HepG2 (cell line): ENCODE results near the gene ZNF678. TPM values are rescaled to one million over a fixed set of nuclear protein-coding genes. Genes with fewer than 3 reads are reported as not detected.

Experiments
- ATAC-seq: fragments of 200-7000 bp; cut with Tn5 transposase; 3 replicates; pipeline ENCODE4 v1.9.1; 2020; ENCODE audit warnings: mild to moderate bottlenecking, moderate library complexity
- BruUV-seq: library from RNA; stranded (reverse); fragments of 400-500 nt; replicated peaks from 2 replicates; lab custom pipeline; 2021; lab: Mats Ljungman, UMichigan
- CTCF ChIA-PET: fragments of 300-600 bp; formaldehyde crosslinking; extraction: SDS; loops from one replicate; lab custom pipeline; 2021; ENCODE audit warnings: low total read pairs, inconsistent platforms, low intra/inter-chr PET ratio; lab: Yijun Ruan, JAX
- POLR2A ChIA-PET: fragments of 350-600 bp; sonication (Branson Sonifier 250); formaldehyde crosslinking; loops from one replicate; lab custom pipeline; 2020; ENCODE audit warnings: antibody characterized with exemption, inconsistent platforms; lab: Yijun Ruan, JAX
- DNase-seq: peaks from one replicate; pipeline ENCODE4 v3.0.0-alpha.2; 2015; ENCODE audit warnings: low spot score
- FAIRE-seq: peaks from 3 replicates; lab custom pipeline; 2011; peaks lifted over from hg19 to GRCh38; lab: Jason Lieb, UNC
- H2AFZ ChIP-seq: one replicate; pipeline ENCODE4 v1.6.1; 2011; ENCODE audit warnings: low read length, inconsistent platforms
- H3K27ac ChIP-seq: fragments of 300-600 bp; 3 replicates; pipeline ENCODE4 v1.8.0; 2011; ENCODE audit warnings: mixed run types, mild to moderate bottlenecking, mixed read lengths, low read length, inconsistent platforms; ENCODE audit not compliant: insufficient read depth; ENCODE audit errors: extremely low read length
- H3K27me3 ChIP-seq, 2 experiments: fragments of 200-600 bp in 1 of 2; 2 replicates in 1 of 2; 3 replicates in 1 of 2; pipeline versions ENCODE4 v1.6.0 to v1.8.0; 2011; ENCODE audit warnings: low read length in 2 of 2, mild to moderate bottlenecking in 2 of 2, moderate library complexity in 2 of 2, inconsistent platforms in 1 of 2; ENCODE audit not compliant: insufficient read depth in 2 of 2, control insufficient read depth in 1 of 2
- H3K36me3 ChIP-seq, 2 experiments: fragments of 200-600 bp in 1 of 2; replicated peaks in 1 of 2; 2 replicates in 1 of 2; 3 replicates in 1 of 2; pipeline versions ENCODE4 v1.5.1 to v1.8.0; 2011; ENCODE audit warnings: low read length in 2 of 2, inconsistent platforms in 1 of 2; ENCODE audit not compliant: insufficient read depth in 2 of 2, control insufficient read depth in 1 of 2
- H3K4me1 ChIP-seq: 2 replicates; pipeline ENCODE4 v1.5.1; 2012; ENCODE audit warnings: low read length, inconsistent platforms; ENCODE audit not compliant: insufficient read depth
- H3K4me2 ChIP-seq: 2 replicates; pipeline ENCODE4 v1.6.0; 2011; ENCODE audit warnings: low read depth, low read length, inconsistent platforms
- H3K4me3 ChIP-seq, 3 experiments: fragments of 200-600 bp in 1 of 3; sonication (generic), shearing (Covaris generic) in 1 of 3; replicated peaks in 1 of 3; 2 replicates each; pipeline ENCODE4 v1.5.1; 2011 to 2016; ENCODE audit warnings: low read length in 3 of 3, inconsistent platforms in 2 of 3, low read depth in 2 of 3, mild to moderate bottlenecking in 2 of 3, control low read depth in 1 of 3, mixed read lengths in 1 of 3; ENCODE audit not compliant: insufficient read depth in 1 of 3
- H3K79me2 ChIP-seq: one replicate; pipeline ENCODE4 v1.6.1; 2011; ENCODE audit warnings: low read length, inconsistent platforms; ENCODE audit not compliant: insufficient read depth
- H3K9ac ChIP-seq: 2 replicates; pipeline ENCODE4 v1.6.0; 2011; ENCODE audit warnings: mild to moderate bottlenecking, low read depth, low read length, inconsistent platforms; ENCODE audit not compliant: insufficient read depth
- H3K9me3 ChIP-seq: 2 replicates; pipeline ENCODE4 v1.5.1; 2012; ENCODE audit warnings: mild to moderate bottlenecking, low read length
- H4K20me1 ChIP-seq: 2 replicates; pipeline ENCODE4 v1.6.0; 2011; ENCODE audit warnings: inconsistent platforms, mild to moderate bottlenecking, low read length, moderate library complexity; ENCODE audit not compliant: insufficient read depth
- ATF7-NPFF ChIP-seq: sonication (generic); formaldehyde crosslinking; IDR thresholded peaks from 2 replicates; pipeline ENCODE4 v1.8.1; 2023; ENCODE audit warnings: mild to moderate bottlenecking, low read depth, missing genetic modification reagents, moderate library complexity
- ISL2 ChIP-seq: sonication (generic); formaldehyde crosslinking; IDR thresholded peaks from 2 replicates; pipeline ENCODE4 v1.5.0; 2020; ENCODE audit warnings: missing genetic modification reagents
- KDM5B ChIP-seq: sonication (generic); formaldehyde crosslinking; IDR thresholded peaks from 2 replicates; pipeline ENCODE4 v1.4.0; 2020; ENCODE audit warnings: missing genetic modification reagents, mild to moderate bottlenecking, borderline replicate concordance
- MAZ ChIP-seq, 2 experiments: sonication (generic) in 1 of 2; formaldehyde crosslinking in 1 of 2; IDR thresholded peaks; 2 replicates each; pipeline versions ENCODE4 v1.5.0 to v1.6.1; 2012 to 2020; ENCODE audit warnings: low read depth in 2 of 2, mild to moderate bottlenecking in 2 of 2, borderline replicate concordance in 1 of 2, improper control_type of control experiment in 1 of 2, low read length in 1 of 2, missing genetic modification reagents in 1 of 2, moderate library complexity in 1 of 2
- RFXAP ChIP-seq: sonication (generic); formaldehyde crosslinking; IDR thresholded peaks from 2 replicates; pipeline ENCODE4 v1.4.0; 2020; ENCODE audit warnings: missing genetic modification reagents, borderline replicate concordance
- TBX3 ChIP-seq: fragments of 450-650 bp; IDR thresholded peaks from 2 replicates; pipeline ENCODE4 v1.6.1; 2017; ENCODE audit warnings: antibody characterized with exemption, mild to moderate bottlenecking, inconsistent platforms, borderline replicate concordance
- ZC3H13 ChIP-seq: sonication (generic); formaldehyde crosslinking; IDR thresholded peaks from 2 replicates; pipeline ENCODE4 v1.8.1; 2023; ENCODE audit warnings: mild to moderate bottlenecking, missing genetic modification reagents, moderate library complexity
- ZGPAT ChIP-seq: IDR thresholded peaks from 2 replicates; pipeline ENCODE4 v1.6.1; 2016; ENCODE audit warnings: mild to moderate bottlenecking
- ZNF44 ChIP-seq: sonication (generic); formaldehyde crosslinking; IDR thresholded peaks from 2 replicates; pipeline ENCODE4 v1.5.1; 2020; ENCODE audit warnings: mild to moderate bottlenecking, missing genetic modification reagents
- ZNF557 ChIP-seq: sonication (generic); formaldehyde crosslinking; IDR thresholded peaks from 2 replicates; pipeline ENCODE4 v1.4.0; 2020; ENCODE audit warnings: missing genetic modification reagents
- ZNF746 ChIP-seq: sonication (generic); formaldehyde crosslinking; IDR thresholded peaks from 2 replicates; pipeline ENCODE4 v1.8.0; 2022; ENCODE audit warnings: mild to moderate bottlenecking, missing genetic modification reagents
- ZNF839 ChIP-seq: sonication (generic); formaldehyde crosslinking; IDR thresholded peaks from 2 replicates; pipeline ENCODE4 v1.4.0; 2020; ENCODE audit warnings: missing genetic modification reagents, mild to moderate bottlenecking, borderline replicate concordance
- ZSCAN20 ChIP-seq: sonication (generic); formaldehyde crosslinking; IDR thresholded peaks from 2 replicates; pipeline ENCODE4 v1.4.0; 2020; ENCODE audit warnings: missing genetic modification reagents, mild to moderate bottlenecking, borderline replicate concordance
- WGBS: methylation state at CpG from one replicate; pipeline ENCODE4 v1.1.6; 2017; ENCODE audit warnings: low lambda C conversion rate; 5-methylcytosine and 5-hydroxymethylcytosine counted together
- in situ Hi-C: cut with HindIII; loops from 2 replicates; pipeline ENCODE4 v1.10.0; 2017; ENCODE audit warnings: low pct_unique_long_range_greater_than_20kb; ENCODE audit not compliant: extremely low pct_ligation_motif_present
- intact Hi-C: fragments of 100-400 bp; cut with micrococcal nuclease; formaldehyde crosslinking; loops from one replicate; pipeline ENCODE4 v1.10.0; 2022; ENCODE audit not compliant: unreplicated experiment
- polyA plus RNA-seq, 8 experiments: library from polyadenylated mRNA; depleted of rRNA in 3 of 8; stranded (reverse) in 7 of 8; unstranded in 1 of 8; fragments of >200 nt; fragmentation: Illumina TruSeq in 4 of 8; extraction: Trizol in 4 of 8; gene quantifications; 2 replicates each; pipeline versions ENCODE4 v1.2.1 to v1.2.3, GENCODE V29; 2011 to 2016; ENCODE audit warnings: low read depth in 4 of 8, missing spikeins in 1 of 8, mixed read lengths in 1 of 8; ENCODE audit not compliant: insufficient read depth in 1 of 8
- total RNA-seq, 5 experiments: library from RNA; depleted of rRNA; stranded (reverse); fragments of >200 nt; fragmentation: Illumina TruSeq; extraction: Trizol; gene quantifications; 2 replicates each; pipeline ENCODE4 v1.2.3, GENCODE V29; 2016; ENCODE audit warnings: low read depth in 1 of 5
- TF ChIP-seq, protein P1 (sequence below): sonication (generic); formaldehyde crosslinking; IDR thresholded peaks from 2 replicates; pipeline ENCODE4 v1.5.0; 2020; ENCODE audit warnings: missing genetic modification reagents

ZNF678 gene
- total and polyA plus RNA-seq, 2 of the 13 experiments (the other 11 are each of a cell fraction or from before 2014, with no cell fraction given), result 2.0 to 7.6 TPM

GRCh38 chr1:227725046-227725445 lies 161.7 kb downstream of the ZNF678 start:
- no peaks in the 10 kb centered on the region for H3K27me3 ChIP-seq
- DNase-seq (no peak), FAIRE-seq (no peak), ATAC-seq (no peak)
- H3K79me2 ChIP-seq, result no peaks in the 10 kb centered on the region
- intact Hi-C loops (no loop called here), in situ Hi-C loops (no loop called here)
- 1% methylated on average over 2 of the region's 2 CpGs for WGBS
- no peaks in the 10 kb centered on the region for H3K36me3 ChIP-seq
- no peak overlapping the region for H3K4me2 ChIP-seq
- no peak overlapping the region for H3K9ac ChIP-seq
- peaks cover 7% of the 10 kb centered on the region; the same call in 1 of the 2 replicates for H4K20me1 ChIP-seq
- peaks cover 22% of the 10 kb centered on the region for H3K4me1 ChIP-seq
- H3K9me3 ChIP-seq, result peaks cover 17% of the 10 kb centered on the region
- no peak overlapping the region for H3K27ac ChIP-seq
- POLR2A ChIA-PET, result no interaction called here
- no TSS peak for BruUV-seq
- CTCF ChIA-PET, result no interaction called here
- no peak overlapping the region for H3K4me3 ChIP-seq
- TF ChIP-seq MAZ (IDR thresholded peaks at IDR 0.05; ENCODE audit: borderline replicate concordance, low read depth, low read length) (no peak), MAZ (CRISPR knock-in tag; IDR thresholded peaks at IDR 0.05; ENCODE audit: low read depth) (no peak), ZNF44 (no peak), ZNF746 (CRISPR knock-in tag) (no peak), ISL2 (CRISPR knock-in tag) (no peak), ZC3H13 (CRISPR knock-in tag) (no peak), ZSCAN20 (CRISPR knock-in tag) (no peak), ZNF557 (no peak), TBX3 (no peak), ZNF839 (no peak), RFXAP (CRISPR knock-in tag) (no peak)
- no peak overlapping the region for H2AFZ ChIP-seq

DNA sequence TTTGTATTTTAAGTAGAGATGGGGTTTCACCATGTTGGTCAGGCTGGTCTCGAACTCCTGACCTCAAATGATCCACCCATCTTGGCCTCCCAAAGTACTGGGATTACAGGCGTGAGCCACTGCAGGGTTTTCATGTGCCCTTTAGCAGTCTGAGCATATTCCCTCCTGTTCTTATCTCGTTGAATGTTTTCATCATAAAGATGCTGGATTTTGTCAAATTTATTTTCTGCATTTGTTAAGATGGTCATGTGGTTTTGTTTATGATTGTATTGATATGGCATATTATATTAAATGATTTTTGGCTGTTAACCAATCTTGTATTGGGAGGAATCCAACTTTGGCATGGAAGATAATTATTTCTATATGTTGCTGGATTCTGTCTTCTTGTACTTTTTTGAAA lies 163.0 kb downstream of the ZNF678 start:
- Histone ChIP-seq H3K27ac (no peak overlapping the region), H3K9ac (no peak overlapping the region), H3K79me2 (no peaks in the 10 kb centered on the region), H3K27me3 (no peaks in the 10 kb centered on the region), H2AFZ (no peak overlapping the region), H4K20me1 (peaks cover 9% of the 10 kb centered on the region; the same call in 1 of the 2 replicates), H3K4me2 (no peak overlapping the region), H3K36me3 (no peaks in the 10 kb centered on the region), H3K4me1 (peaks cover 35% of the 10 kb centered on the region), H3K9me3 (peaks cover 9% of the 10 kb centered on the region), H3K4me3 (no peak overlapping the region)
- ChIA-PET POLR2A (no interaction called here), CTCF (no interaction called here)
- DNase-seq, result no peak
- TF ChIP-seq KDM5B (CRISPR knock-in tag), result no peak
- no peak for TF ChIP-seq ZGPAT
- TF ChIP-seq ATF7-NPFF (CRISPR knock-in tag), result no peak
- TF ChIP-seq, protein P1, sequence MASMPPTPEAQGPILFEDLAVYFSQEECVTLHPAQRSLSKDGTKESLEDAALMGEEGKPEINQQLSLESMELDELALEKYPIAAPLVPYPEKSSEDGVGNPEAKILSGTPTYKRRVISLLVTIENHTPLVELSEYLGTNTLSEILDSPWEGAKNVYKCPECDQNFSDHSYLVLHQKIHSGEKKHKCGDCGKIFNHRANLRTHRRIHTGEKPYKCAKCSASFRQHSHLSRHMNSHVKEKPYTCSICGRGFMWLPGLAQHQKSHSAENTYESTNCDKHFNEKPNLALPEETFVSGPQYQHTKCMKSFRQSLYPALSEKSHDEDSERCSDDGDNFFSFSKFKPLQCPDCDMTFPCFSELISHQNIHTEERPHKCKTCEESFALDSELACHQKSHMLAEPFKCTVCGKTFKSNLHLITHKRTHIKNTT (CRISPR knock-in tag), result no peak
- intact Hi-C loops, result no loop called here
- FAIRE-seq, result no peak
- ATAC-seq, result no peak
- BruUV-seq, result no TSS peak
- in situ Hi-C loops, result no loop called here
- WGBS, result 36% methylated on average over 3 of the region's 3 CpGs
